DMS 273 (cell line): ENCODE measurements around the gene HAL.
A peak's percentile ranks its signal among the peaks of the same experiment; 100 is the strongest.

Source experiments
- DNase-seq: peaks from one replicate; lab custom pipeline; 2025; ENCODE audit not compliant: unreplicated experiment; lab: John Stamatoyannopoulos, UW

The HAL gene

GRCh38 chr12:96014943-96015599 lies 18.9 kb upstream of the HAL start:
- no peak for DNase-seq

DNA sequence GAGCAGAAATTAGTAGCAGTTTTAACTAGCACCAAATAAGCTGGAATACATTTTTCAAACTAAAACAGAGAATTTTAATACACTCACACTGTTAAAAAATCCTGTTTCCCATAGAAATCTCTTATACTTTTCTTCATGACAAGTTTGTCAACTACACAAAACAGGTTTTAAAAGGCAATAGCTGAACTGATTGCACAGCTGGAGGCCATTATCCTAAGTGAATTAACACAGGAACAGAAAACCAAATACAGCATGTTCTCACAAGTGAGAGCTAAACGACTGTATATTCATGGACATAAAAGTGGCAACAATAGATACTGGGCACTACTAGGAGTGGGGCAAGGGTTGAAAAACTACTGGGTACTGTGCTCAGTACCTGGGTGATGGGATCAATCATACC lies 11.6 kb upstream of the HAL start:
- DNase-seq = no peak

DNA sequence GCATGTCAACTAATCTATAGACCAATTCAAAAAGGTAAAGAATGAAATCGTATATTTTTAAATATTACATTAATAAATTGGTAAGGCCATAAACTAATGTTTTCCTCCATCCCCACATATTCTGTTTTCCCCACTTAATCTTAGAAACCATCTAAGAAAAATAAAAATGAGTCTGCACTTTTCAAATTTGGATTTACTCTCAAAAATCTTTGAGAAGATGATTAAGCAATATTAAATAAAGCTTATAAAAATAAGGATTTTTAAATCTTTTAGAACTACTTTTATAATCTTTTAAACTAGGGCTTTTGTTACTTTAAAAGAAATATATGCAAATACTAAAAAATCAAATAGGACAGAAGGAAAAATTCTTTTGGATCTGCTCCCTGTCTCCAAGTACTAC lies 10.6 kb upstream of the HAL start:
- no peak for DNase-seq

GRCh38 chr12:96000858-96001257 lies 4.7 kb upstream of the HAL start:
- no peak for DNase-seq

DNA sequence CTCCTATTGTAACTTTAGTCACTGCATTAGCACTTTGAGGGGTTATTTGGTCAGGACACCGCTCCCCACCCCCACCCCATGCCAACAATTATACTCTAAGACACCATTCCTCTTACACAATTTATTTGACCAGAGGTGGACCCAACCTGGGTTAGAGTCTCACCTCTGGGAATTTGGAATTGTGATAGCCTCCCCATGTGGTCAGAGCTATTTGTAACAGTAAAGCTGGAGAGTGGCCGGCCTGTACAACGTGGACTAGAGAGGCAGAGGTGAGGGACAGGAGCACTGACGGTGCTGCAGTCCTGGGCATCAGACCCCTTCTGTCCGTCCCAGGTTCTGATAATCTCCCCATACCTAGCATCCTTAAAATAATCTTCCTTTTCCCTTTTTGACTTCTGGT lies 3.3 kb upstream of the HAL start:
- no peak for DNase-seq

DNA sequence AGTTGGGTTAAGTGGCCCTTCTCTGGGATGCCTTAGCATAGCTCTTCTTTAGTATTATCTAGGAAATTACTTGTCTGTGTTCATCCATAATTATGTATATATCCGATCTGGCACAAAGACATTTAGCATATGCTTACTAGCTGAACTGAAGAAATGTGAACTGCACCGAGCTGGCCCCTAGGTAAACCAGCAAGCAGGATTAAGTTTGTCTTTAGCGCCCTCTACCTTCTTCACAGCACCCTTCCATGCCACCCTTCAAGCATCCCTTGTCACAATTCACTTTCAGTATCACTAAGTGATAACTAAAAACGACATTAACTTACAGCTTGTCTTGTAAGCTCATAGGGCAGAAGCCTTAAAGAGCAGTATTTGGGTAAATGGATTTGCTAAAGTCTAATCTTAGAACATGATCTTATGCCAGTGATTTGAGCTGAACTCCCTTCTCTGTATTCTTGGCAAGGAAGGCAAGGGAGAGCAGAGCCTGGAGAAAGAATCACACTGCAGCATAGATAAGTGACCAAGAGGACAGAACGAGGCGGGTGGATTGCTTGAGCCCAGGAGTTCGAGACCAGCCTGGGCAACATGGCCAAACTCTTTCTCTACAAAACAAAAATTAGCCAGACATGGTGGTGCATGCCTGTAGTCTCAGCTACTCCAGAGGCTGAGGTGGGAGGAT lies 2.6 kb upstream of the HAL start:
- peak; percentile 69 for DNase-seq

- DNase-seq = no peak
Observed at GRCh38 chr12:95997911-95998510, 1.9 kb upstream of the HAL start.

DNA sequence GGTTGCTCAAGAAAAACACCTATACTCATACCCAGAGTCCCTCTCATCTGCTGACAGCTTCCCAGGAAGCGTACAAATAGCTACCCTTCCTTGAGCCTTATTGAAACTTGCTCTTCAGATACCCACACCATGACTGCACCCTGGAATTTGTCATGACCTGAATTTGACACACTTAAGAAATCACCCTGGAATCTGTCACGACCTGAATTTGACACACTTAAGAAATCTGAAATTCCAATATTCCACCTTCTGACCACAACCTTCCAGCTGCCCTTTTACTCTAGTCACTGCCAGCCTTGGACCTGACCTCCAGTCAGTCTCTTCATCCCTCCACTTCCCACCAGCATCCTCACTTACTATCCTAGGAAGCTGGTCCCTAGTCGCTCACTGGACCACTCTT lies 1.1 kb upstream of the HAL start:
- no peak for DNase-seq

DNA sequence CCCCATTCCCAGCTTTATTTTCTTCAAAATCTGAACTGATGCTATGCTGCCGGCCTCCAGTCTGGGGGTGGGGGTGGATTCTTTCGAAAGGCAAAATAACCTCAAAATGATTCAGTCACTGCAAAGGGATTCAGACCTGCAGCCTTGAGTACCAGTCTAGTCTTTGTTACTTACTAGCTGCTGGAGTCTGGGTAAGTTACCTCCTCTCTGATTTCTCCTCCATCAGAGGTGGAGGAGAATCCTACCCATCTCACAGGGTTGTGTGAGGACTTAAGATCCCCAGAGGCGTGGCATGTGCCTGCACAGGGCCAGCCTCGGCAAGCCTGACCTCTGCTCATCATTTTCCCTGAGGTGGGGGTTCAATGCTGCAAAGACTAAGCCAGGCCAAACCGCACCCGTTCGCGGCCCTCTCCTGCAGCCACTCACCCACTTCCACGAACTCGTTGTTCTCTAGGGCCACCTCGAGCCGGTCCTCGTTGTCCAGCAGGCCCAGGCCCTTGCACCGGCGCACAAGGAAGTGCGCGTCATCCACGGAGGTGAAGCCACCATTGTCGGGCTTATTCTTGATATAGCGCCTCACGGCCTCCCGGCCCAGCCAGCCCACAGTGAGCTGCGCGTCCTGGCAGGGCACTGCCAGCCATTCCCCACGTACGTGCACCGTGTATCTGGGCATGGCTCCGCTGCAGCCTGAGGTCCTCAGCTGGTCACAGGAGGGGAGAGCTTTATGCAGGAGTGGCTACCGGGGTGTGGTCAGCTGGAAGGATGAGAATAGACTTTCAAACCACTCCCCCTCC lies 709 bp downstream of the HAL start:
- DNase-seq = no peak

GRCh38 chr12:95994476-95994875 lies 1.7 kb downstream of the HAL start:
- no peak for DNase-seq

DNA sequence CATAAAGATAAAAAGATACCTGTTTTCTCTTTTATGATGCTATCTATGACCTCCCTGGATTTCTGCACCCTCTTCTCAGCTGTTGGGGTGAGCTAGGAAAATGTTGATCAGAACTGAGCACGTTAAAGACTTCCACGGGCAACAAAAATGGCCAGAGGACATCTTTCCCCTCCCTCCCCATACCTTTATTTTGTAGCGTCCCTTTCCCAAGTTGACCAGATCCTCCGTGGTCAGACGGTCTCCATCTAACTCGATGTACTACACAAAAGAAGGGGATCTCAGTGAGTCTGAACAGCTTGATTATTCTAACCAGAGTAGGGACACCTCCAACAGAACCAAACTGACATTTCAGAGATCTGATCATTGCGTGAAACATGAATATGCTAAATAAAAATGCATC lies 2.2 kb downstream of the HAL start:
- DNase-seq = no peak

GRCh38 chr12:95990136-95990535 lies 6.0 kb downstream of the HAL start:
- DNase-seq = no peak

- no peak for DNase-seq
Observed at GRCh38 chr12:95989504-95990123, 6.5 kb downstream of the HAL start.

- DNase-seq = no peak
Observed at GRCh38 chr12:95988506-95989275, 7.5 kb downstream of the HAL start.

DNA sequence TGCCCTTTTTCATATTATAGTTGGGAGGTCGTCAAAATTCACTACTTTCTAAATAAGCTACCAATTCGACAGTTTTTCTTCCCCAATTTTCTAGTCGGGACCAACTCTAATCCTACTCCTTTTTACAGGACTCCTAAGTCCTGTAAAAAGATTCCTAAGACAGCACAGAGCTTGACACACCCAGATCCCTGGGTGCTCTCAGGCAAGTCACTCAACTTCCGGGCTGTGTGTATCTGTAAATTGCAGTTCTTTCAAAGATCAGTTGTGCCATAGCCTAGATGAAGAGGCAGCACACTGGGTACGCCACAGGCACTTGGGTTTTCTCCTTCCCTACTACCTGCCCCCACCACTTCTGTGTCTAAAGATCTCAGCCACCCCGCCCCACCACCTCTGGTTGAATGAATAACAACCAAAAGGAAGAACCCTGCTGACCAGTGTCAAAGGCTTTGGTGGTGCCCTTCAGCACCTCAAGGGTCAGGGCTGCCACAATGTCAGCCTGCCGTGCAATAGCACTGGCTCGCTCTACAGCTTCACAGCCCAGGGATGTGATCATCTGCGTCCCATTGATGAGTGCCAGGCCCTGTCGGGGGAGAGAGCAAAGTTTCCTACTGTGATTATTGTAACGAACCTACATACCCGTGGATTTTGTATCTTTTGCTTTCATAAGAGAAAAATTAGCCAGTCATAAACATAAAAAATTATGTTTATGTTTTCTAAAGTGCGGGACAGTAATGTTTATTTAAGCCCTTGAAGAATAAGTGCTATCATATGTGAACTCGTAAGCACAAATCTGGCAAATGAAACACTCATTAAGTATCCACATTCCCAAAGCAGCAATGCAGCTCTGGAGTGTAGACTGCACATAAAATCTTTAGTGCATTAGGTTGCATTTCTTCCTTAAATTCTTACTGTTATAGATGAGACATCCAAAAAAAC lies 9.2 kb downstream of the HAL start:
- no peak for DNase-seq

- no peak for DNase-seq
Observed at GRCh38 chr12:95984682-95985081, 11.5 kb downstream of the HAL start.

GRCh38 chr12:95982602-95983001 lies 13.5 kb downstream of the HAL start:
- no peak for DNase-seq

- no peak for DNase-seq
Observed at GRCh38 chr12:95980437-95980836, 15.7 kb downstream of the HAL start.

DNA sequence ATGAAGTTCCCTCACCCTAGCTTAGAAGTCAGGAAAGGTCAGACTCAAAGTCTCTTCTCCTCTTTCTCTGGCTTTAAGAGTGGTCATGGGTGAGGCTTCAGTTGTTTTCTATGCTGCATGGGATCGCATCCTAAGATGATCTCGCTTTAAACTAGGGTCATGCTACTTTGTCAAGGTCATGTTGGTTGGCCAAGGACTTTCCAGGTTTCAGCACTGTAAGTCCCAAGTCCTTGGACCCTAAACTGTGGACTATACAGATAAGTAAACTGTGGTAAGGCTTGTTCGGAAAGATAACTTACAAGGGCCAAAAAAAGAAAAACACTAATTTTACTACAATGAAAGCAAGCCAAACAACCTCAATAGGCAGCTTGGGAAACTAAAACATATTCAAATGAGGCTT lies 17.4 kb downstream of the HAL start:
- DNase-seq = no peak

DNA sequence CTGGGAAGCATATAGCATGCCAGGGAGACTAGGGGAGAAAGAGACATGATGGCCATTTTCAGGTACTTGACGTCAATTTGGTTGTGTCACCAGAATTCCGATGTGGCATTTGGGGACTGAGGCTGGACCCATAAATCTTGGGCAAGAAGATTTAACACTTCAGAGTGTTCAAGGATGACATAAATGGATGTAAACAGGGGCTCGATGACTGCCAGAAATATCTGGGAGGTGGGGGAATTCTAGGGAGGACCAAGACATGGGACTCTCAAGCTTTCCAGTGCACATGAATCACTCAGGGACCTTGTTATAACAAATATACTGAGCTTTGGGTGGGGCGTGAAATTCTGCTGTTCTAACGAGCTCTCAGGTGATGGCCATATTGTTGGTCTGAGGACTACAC lies 17.8 kb downstream of the HAL start:
- DNase-seq = no peak
